ENCODE data around the gene MUS81.
"Not testable (repeated sequence)": the region's sequence is repeated elsewhere in the genome, so short reads cannot be mapped to it uniquely, and the experiment has no call there.

The MUS81 gene

GRCh38 chr11:65844231-65844872, 15.9 kb upstream of the MUS81 start:
- DNase-seq (ENCODE audit: low read depth, low spot score): no peak

DNA sequence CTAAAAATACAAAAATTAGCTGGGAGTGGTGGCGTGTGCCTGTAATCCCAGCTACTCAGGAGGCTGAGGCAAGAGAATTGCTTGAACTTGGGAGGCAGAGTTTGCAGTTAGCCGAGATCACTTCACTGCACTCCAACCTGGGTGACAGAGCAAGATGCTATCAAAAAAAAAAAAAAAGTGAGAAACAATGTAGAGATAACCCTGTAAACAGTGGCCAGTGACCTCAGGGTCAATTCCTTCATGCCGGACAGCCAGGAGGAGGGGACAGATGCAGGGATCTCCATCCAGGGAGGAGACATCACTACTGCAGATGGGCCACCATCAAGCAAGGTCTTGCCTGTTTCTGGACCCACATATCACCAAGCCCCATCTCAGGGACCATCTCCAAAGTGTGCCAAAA, 12.5 kb upstream of the MUS81 start:
- DNase-seq (ENCODE audit: low read depth, low spot score): no peak

DNA sequence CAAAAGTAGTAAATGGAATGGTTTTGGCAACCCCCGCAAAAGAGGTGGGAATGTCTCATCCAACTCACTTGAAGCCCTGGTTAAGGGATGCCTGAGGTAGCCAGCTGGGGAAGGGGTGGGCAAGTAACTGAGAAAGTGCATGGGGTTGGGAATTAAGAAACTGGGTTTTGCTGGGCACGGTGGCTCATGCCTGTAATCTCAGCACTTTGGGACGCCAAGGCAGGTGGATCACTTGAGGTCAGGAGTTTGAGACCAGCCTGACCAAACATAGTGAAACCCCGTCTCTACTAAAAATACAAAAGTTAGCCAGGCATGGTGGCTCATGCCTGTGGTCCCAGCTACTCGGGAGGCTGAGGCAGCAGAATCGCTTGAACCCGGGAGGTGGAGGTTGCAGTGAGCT, 11.5 kb upstream of the MUS81 start:
- DNase-seq (ENCODE audit: low read depth, low spot score): not testable (repeated sequence)

DNA sequence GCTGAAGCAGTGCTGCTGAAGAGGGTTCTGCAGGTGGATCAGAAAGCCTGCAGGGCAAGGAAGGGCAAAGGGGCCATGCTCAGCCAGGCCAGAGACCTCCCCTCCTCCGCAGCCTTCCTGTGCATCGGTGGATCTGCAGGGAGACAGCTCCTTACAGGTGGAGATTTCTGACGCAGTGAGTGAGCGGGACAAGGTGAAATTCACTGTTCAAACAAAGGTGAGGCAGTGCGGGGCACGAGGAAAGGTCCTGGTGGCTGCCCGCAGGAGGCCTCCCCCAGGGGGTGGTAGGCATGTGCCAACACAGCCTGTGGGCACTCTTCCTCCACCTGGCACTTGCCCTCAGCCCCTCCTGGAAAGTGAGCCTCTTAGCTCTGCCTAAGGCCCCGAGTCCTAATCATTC, 10.9 kb upstream of the MUS81 start:
- no peak for DNase-seq (ENCODE audit: low read depth, low spot score)

- DNase-seq (ENCODE audit: low read depth, low spot score): no peak
Measured at GRCh38 chr11:65849771-65850216, 10.4 kb upstream of the MUS81 start.

DNA sequence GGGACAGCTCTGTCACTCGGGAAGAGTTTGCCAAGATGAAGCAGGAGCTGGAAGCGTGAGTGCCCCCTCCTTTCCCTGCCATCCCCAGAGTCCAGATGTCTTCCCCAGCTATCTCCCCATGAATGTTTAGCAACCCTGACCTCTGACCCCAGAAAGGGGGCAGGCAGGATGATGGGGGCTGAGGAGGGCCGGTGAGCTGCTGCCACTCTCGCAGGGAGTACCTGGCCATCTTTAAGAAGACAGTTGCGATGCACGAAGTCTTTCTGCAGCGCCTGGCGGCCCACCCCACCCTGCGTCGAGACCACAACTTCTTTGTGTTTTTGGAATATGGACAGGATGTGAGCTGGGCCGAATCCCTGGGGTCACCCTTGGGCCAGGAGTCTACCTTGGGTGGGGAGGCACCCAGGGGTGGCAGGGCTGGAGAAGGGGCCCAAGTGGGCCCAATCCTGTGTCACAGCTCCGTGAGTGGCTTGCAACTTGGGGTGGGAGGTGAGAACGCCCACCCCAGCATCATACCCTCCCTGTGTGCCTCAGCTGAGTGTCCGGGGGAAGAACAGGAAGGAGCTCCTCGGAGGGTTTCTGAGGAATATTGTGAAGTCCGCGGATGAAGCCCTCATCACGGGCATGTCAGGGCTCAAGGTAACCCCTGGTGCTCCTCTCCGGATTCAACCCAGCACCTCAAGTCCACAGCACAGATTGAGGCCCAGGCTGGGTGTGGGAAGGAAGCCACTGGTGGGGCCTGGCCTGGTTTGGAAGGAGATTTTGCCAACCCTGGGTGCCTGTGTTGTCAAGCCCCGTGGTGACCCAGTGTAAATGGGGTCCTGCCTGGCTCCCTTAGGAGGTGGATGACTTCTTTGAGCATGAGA, 9.8 kb upstream of the MUS81 start:
- DNase-seq (ENCODE audit: low read depth, low spot score): no peak

DNA sequence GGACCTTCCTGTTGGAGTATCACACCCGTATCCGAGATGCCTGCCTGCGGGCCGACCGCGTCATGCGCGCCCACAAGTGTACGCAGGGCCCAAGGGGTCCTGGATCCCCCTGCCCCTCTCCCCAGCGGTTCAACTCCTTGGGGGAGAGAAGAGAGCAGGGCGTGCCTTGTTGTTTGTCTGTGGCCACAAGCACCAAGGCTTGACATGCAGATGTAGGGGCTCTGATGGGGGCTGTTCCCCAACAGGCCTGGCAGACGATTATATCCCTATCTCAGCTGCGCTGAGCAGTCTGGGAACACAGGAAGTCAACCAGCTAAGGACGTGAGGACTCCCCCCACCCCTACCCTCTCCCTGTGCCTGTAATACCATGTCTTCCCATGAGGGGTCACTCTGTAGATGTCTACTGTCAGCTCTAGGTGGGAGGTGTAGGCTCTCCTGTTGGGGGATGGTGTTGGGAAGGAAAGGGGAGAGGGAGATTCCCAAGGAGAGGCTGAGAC, 9.1 kb upstream of the MUS81 start:
- DNase-seq (ENCODE audit: low read depth, low spot score): no peak

DNA sequence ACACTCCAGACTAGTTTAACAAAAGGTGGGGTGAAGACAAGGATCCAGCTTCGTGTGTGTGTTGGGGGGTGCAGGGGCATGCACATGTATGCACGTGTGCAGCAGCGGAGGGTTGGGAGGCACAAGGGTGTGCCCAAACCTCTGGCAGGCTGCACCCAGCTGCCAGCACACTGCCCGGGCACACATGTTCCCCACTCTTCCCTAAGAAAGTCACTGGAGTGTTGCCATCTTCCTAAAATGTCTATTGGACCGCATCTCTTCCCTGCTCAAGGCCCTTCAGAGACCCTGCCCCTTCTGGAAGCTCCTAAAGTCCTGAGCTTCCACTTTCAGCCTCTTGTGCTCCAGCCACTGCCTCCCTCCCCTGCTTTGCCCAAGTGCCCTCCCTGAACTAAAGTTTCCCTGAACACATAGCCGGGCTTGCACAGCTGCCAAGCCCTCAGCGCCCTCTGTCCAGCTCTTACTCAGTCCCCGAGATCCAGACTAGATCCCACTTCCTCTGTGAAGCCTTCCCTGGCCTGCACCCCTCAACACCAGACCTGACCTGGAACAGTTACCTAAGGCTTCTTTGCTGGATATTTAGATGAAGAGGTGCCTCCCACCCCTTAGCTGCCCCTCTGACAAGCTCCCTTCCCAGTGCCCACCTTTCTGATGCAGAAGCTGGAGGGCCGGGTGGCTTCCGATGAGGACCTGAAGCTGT, 8.3 kb upstream of the MUS81 start:
- no peak for DNase-seq (ENCODE audit: low read depth, low spot score)

GRCh38 chr11:65852508-65853245, 7.6 kb upstream of the MUS81 start:
- DNase-seq (ENCODE audit: low read depth, low spot score): no peak

DNA sequence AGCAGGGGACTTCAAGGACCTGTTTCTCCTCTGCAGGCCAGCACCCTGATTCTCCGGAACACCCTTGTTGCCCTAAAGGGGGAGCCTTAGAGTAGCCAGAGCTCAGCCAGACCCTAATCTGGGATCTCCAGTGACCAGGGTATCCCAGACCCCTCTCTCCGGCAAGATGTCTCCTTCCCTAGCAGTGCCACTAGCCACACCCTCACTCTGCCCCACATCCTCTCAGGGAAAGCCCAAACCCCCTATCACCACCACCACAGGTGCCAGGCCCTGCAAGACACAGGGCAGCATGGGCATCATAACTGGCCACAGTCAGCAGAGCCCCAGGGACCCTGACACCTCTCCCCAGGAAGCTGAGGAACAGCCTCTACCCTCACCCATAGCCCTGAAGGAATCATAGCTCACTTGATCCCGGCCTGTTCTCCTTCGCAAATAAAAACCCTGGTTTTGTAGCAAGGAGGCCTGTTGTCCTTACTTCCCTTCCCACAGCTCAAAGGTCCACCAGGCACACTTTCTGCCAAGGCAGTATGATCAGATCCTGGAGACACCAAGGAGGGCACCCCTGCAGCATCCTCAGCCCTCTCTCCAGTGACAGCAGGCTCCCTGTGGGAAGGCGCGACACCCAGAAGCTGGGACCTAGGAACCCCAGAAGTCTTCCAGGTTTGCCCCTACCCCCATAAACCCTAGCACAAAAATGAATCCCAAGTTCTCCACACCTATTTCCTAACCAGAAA, 6.8 kb upstream of the MUS81 start:
- DNase-seq (ENCODE audit: low read depth, low spot score): no peak

- DNase-seq (ENCODE audit: low read depth, low spot score): no peak
Measured at GRCh38 chr11:65854161-65854592, 6.1 kb upstream of the MUS81 start.

- no peak for DNase-seq (ENCODE audit: low read depth, low spot score)
Measured at GRCh38 chr11:65854852-65855837, 5.1 kb upstream of the MUS81 start.

GRCh38 chr11:65855927-65856363, 4.3 kb upstream of the MUS81 start:
- no peak for DNase-seq (ENCODE audit: low read depth, low spot score)

DNA sequence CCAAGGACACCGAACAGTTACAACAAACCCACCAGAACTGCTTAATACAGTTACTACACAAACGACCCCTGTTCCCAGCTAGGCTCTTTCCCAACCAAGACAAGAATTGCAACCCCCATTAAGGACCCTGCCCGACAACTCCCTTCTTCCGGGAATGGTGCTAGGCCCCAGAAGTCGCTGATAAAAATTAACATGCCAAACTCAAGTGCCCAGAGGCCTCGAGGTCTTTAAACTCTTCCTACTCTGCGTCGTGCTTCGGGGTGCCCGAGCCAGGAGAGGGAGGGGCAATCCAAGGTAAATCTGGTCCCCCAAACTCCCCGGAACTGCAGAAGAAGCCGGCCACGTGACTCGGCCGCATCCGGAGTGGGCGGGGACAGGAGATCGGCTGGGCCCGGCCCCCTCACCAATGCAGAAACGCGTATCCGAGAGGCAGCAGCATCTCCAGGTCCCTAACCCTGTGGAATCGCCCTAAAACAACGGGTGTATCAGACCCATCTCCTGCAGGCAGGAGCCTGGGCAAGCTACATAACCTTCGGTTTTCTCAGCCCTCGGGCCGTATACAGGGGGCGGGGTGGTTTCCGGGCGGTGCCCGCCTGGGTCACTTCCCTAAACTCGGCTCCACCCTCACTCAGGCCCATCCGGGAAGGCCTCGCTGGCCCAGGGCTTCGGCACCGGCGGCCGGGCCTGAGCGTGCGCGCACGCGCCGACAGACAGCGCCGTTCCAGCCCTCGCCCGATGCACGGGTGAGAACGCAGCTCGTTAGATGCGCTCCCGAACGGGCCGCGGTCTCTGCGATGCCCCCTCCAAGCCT, 3.3 kb upstream of the MUS81 start:
- DNase-seq (ENCODE audit: low read depth, low spot score): no peak

DNA sequence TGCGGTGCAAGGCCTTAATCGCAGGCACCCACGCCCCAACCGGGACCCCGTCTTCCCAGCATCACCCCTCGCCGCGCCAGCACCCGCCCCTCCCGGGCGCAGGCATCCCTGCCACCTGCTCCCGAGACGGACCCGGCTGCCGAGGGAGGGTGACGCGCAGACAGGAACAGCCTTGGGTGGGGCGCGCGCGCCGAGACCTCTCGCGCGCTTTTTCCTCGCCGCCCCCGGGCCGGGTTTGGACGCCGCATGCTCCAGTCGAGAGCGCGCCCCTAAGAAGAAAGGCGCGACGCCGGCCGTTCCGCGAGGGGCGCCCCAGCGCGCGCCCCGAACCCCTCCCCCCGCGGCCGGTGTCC, 2.8 kb upstream of the MUS81 start:
- DNase-seq (ENCODE audit: low read depth, low spot score): no peak

DNA sequence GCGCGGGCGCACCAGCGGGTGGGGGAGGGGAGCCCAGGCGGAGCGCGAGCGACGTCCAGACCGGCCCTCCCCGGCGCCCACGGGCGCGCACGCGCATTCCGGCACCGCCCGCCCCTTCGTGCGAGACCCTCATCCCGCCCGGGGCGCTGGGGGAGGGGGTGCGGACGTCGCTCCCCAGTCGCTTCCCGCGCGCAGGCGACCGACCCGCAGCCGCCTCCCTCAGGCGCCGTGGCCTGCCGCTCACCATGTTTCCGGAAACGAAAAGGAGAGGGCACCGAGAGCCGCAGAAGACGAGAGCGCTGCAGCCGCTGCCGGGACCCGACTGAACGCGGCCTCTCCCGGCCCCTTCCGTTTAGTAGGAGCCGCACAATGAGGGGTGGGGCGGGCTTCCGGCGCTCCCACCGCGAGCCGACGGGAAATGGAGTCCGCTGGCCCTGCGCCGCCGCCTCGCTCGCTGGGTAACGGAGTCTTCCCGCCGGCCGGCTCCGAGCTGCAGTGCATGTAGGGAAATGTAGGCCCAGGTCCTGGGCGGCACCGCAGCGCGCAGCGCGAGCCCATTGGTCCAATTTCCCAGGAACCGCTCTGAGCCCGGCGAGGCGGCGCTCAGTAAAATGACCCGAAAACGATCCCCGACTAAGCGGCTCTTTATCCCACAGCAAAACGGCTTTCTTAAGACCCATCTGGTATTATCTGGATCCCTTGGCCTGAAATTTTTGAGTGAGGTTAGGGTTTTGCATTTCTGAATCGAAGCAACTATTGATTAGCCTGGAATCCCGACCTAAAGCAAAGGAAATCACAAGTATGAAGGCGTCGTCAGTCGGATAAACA, 2.2 kb upstream of the MUS81 start, which contains the start of gene CFL1:
TSS of gene CFL1 (minus strand) at position 328 of the 828 bp plus-strand sequence. CDS start at position 247, 81 bp downstream.
- DNase-seq (ENCODE audit: low read depth, low spot score): no peak

DNA sequence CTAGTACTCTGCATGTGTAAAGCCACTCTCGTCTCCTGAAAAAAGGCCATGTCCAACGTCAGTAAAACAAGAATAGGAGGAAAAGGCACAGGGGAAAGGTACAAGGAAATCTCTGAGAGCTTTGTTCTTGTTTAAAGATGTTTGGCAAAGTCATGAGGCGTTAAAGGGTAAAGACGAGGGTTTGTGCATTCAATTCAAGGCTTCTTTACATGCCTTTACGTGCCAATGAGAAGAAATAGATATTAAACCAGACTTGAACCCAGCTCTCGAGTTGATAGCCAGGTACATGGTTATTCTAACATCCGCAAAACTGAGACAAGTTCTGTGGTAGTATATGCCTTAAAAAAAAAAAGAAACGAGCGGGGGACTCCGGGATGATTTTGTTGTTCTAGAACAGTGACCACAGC, 1.5 kb upstream of the MUS81 start:
- no peak for DNase-seq (ENCODE audit: low read depth, low spot score)
